Lower leg skin (tissue), 3 donors: ENCODE measurements around the gene TCERG1L.

ENCODE experiments used
- POLR2A ChIP-seq, 2 donors: fragments of 450-650 bp; IDR thresholded peaks; one replicate each; pipeline ENCODE4 v1.6.1; 2016 to 2017; ENCODE audit warnings: antibody characterized with exemption in 2 of 2, mild to moderate bottlenecking in 1 of 2, moderate library complexity in 1 of 2
- TF ChIP-seq, protein P1 (sequence below), 3 donors: fragments of 450-650 bp; IDR thresholded peaks; one replicate each; pipeline ENCODE4 v1.5.1; 2016; ENCODE audit warnings: antibody characterized with exemption in 3 of 3, mild to moderate bottlenecking in 3 of 3, moderate library complexity in 2 of 3

DNA sequence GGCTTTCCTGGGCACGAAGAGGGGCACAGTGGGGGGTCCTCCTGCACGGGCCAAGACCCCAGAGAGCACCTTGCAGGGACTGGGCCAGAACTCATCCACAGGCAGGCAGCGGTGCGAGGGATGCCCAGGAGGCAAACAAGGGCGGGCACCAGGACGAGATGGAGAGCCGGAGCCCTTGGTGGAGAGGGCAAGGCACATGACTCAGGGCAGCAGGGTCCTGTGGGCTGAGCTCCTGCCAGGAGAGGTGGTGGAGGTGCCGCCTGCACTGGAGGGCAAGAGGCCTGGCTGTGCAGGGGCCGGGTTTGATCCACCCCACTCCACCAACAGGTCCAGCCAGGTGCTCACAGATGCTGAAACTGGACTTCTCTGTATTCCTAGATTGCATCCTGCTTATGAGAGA is 170.9 kb downstream of the TCERG1L start:
- TF ChIP-seq, protein P1, sequence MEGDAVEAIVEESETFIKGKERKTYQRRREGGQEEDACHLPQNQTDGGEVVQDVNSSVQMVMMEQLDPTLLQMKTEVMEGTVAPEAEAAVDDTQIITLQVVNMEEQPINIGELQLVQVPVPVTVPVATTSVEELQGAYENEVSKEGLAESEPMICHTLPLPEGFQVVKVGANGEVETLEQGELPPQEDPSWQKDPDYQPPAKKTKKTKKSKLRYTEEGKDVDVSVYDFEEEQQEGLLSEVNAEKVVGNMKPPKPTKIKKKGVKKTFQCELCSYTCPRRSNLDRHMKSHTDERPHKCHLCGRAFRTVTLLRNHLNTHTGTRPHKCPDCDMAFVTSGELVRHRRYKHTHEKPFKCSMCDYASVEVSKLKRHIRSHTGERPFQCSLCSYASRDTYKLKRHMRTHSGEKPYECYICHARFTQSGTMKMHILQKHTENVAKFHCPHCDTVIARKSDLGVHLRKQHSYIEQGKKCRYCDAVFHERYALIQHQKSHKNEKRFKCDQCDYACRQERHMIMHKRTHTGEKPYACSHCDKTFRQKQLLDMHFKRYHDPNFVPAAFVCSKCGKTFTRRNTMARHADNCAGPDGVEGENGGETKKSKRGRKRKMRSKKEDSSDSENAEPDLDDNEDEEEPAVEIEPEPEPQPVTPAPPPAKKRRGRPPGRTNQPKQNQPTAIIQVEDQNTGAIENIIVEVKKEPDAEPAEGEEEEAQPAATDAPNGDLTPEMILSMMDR (IDR thresholded peaks at IDR 0.05), result no peak
- no peak for TF ChIP-seq POLR2A (IDR thresholded peaks at IDR 0.05)
